Measurements from ENCODE around the gene KDM2A.

GRCh38 chr11:67278135-67278938 lies 159.3 kb downstream of the KDM2A start:
- TF ChIP-seq CTCF (IDR thresholded peaks at IDR 0.05; ENCODE audit: insufficient read depth, low read depth, low read length) (no peak), EZH2 (IDR thresholded peaks at IDR 0.05; ENCODE audit: insufficient read depth, low read length) (no peak)

Data from astrocyte (in vitro differentiated cells and primary cell).